PC-9 (cell line): ENCODE measurements around the gene GOLGA6C. TPM values are rescaled to one million over a fixed set of nuclear protein-coding genes. Genes with fewer than 3 reads are reported as not detected.
"Not testable (repeated sequence)": the region's sequence is repeated elsewhere in the genome, so short reads cannot be mapped to it uniquely, and the experiment has no call there.

Source experiments
- BruUV-seq: library from RNA; stranded (reverse); fragments of 400-500 nt; replicated peaks from 2 replicates; lab custom pipeline; 2021; lab: Mats Ljungman, UMichigan
- CTCF ChIA-PET: fragments of 300-600 bp; sonication (Branson Sonifier 250); formaldehyde crosslinking; loops from one replicate; lab custom pipeline; 2022; ENCODE audit warnings: antibody characterized with exemption; lab: Charles Lee
- POLR2A ChIA-PET: fragments of 300-600 bp; sonication (Branson Sonifier 250); formaldehyde crosslinking; loops from one replicate; lab custom pipeline; 2022; ENCODE audit warnings: antibody characterized with exemption; ENCODE audit not compliant: unreplicated experiment; lab: Charles Lee
- DNase-seq, 2 experiments: peaks; one replicate each; pipeline versions ENCODE4 v3.0.0 to v3.0.0-alpha.2; 2015 to 2022; ENCODE audit warnings: mixed read lengths in 1 of 2
- H2AFZ ChIP-seq: fragments of 200-600 bp; sonication (generic); 2 replicates; pipeline ENCODE4 v1.8.1; 2017; ENCODE audit warnings: antibody characterized with exemption
- H3F3A ChIP-seq: fragments of 200-600 bp; sonication (generic); 2 replicates; pipeline ENCODE4 v1.8.1; 2017; ENCODE audit warnings: antibody characterized with exemption, mild to moderate bottlenecking, low read depth; ENCODE audit not compliant: insufficient read depth
- H3K27ac ChIP-seq: fragments of 200-600 bp; sonication (generic); 2 replicates; pipeline ENCODE4 v1.6.1; 2016; ENCODE audit warnings: mixed run types
- H3K27me3 ChIP-seq: fragments of 200-600 bp; sonication (generic); 2 replicates; pipeline ENCODE4 v1.6.1; 2016; ENCODE audit warnings: low read depth, mixed run types; ENCODE audit not compliant: insufficient read depth
- H3K36me3 ChIP-seq: fragments of 200-600 bp; sonication (generic); 2 replicates; pipeline ENCODE4 v1.6.1; 2016; ENCODE audit warnings: low read depth, mixed run types
- H3K4me1 ChIP-seq: fragments of 200-600 bp; sonication (generic); replicated peaks from 2 replicates; pipeline ENCODE4 v1.6.1; 2016; ENCODE audit warnings: mixed run types; ENCODE audit not compliant: insufficient read depth
- H3K4me2 ChIP-seq: fragments of 200-600 bp; sonication (generic); 2 replicates; pipeline ENCODE4 v1.6.1; 2017; ENCODE audit warnings: mixed run types
- H3K4me3 ChIP-seq: fragments of 200-600 bp; sonication (generic); 2 replicates; pipeline ENCODE4 v1.6.1; 2016; ENCODE audit warnings: mixed run types
- H3K79me2 ChIP-seq: fragments of 200-600 bp; sonication (generic); 2 replicates; pipeline ENCODE4 v1.6.1; 2017; ENCODE audit warnings: low read depth, mixed run types
- H3K9me2 ChIP-seq: fragments of 200-600 bp; sonication (generic); 2 replicates; pipeline ENCODE4 v1.8.1; 2017; ENCODE audit warnings: mild to moderate bottlenecking; ENCODE audit not compliant: insufficient read depth
- H3K9me3 ChIP-seq: fragments of 200-600 bp; sonication (generic); 2 replicates; pipeline ENCODE4 v1.8.1; 2016; ENCODE audit warnings: low read depth; ENCODE audit not compliant: insufficient read depth
- H4K20me1 ChIP-seq: fragments of 200-600 bp; sonication (generic); 2 replicates; pipeline ENCODE4 v1.8.1; 2017; ENCODE audit not compliant: insufficient read depth
- EZH2 ChIP-seq: fragments of 200-600 bp; sonication (generic); IDR thresholded peaks from 2 replicates; pipeline ENCODE4 v1.8.0; 2017; ENCODE audit warnings: antibody characterized with exemption, low read depth
- intact Hi-C: fragments of 100-400 bp; cut with micrococcal nuclease; formaldehyde crosslinking; loops from one replicate; pipeline ENCODE4 v1.10.0; 2022; ENCODE audit not compliant: unreplicated experiment
- total RNA-seq: library from RNA; stranded (reverse); gene quantifications from 2 replicates; pipeline ENCODE4 v1.2.3, GENCODE V29; 2021
- TF ChIP-seq, protein P1 (sequence below): fragments of 200-600 bp; sonication (generic); conservative IDR thresholded peaks from 2 replicates; pipeline ENCODE4 v1.6.1; 2017; ENCODE audit warnings: mixed run types, antibody characterized with exemption, mild to moderate bottlenecking, moderate library complexity

The GOLGA6C gene
- total RNA-seq, 1 experiment from 2014 or later, result not detected

DNA sequence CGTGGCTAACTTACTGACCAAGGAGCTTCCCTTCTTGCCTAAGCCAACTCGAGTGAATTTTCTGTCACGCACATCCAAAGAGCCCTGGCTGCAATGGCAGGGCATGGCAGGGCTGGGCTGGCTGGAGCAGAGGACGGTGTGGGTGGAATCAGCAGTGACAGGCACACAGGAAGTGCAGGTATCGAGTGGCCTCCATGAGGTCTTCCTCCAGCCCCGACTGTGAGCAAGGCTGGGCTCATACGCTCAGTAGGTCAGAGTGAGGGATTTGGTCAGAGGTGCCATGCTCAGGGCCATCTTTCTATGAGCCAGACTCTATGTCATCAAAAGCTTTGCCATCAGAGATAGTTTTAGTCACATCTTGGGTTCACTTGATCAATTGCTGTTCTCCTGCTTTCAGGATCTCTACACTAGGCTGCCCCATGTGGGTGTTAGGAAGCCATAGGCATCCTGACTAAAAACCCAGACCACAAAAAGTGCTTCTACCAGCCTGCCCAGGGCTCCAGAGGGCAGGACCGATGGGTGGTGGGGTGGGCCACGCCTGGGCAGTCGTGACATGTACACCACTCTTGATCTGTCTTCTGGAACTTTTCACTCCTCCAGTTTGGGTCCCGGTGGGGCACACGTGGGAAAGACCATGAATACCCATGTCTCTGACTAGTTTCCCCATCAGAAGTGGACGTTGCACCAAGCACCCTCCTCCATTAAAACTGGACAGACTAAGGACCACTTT is 55.1 kb downstream of the GOLGA6C start:
- Histone ChIP-seq H3K27me3 (no peaks in the 10 kb centered on the region), H3K9me2 (no peaks in the 10 kb centered on the region; the same call in 1 of the 2 replicates), H3K4me2 (no peak overlapping the region), H3K36me3 (no peaks in the 10 kb centered on the region), H4K20me1 (no peaks in the 10 kb centered on the region), H3K4me3 (no peak overlapping the region), H3K27ac (no peak overlapping the region), H3F3A (no peaks in the 10 kb centered on the region), H3K79me2 (no peaks in the 10 kb centered on the region), H3K4me1 (no peaks in the 10 kb centered on the region), H2AFZ (no peak overlapping the region), H3K9me3 (no peaks in the 10 kb centered on the region)
- CTCF ChIA-PET, result no interaction called here
- no peak for DNase-seq
- intact Hi-C loops, result no loop called here
- no peak for TF ChIP-seq EZH2
- TF ChIP-seq, protein P1, sequence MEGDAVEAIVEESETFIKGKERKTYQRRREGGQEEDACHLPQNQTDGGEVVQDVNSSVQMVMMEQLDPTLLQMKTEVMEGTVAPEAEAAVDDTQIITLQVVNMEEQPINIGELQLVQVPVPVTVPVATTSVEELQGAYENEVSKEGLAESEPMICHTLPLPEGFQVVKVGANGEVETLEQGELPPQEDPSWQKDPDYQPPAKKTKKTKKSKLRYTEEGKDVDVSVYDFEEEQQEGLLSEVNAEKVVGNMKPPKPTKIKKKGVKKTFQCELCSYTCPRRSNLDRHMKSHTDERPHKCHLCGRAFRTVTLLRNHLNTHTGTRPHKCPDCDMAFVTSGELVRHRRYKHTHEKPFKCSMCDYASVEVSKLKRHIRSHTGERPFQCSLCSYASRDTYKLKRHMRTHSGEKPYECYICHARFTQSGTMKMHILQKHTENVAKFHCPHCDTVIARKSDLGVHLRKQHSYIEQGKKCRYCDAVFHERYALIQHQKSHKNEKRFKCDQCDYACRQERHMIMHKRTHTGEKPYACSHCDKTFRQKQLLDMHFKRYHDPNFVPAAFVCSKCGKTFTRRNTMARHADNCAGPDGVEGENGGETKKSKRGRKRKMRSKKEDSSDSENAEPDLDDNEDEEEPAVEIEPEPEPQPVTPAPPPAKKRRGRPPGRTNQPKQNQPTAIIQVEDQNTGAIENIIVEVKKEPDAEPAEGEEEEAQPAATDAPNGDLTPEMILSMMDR, result no peak
- POLR2A ChIA-PET, result no interaction called here
- BruUV-seq, result no TSS peak

DNA sequence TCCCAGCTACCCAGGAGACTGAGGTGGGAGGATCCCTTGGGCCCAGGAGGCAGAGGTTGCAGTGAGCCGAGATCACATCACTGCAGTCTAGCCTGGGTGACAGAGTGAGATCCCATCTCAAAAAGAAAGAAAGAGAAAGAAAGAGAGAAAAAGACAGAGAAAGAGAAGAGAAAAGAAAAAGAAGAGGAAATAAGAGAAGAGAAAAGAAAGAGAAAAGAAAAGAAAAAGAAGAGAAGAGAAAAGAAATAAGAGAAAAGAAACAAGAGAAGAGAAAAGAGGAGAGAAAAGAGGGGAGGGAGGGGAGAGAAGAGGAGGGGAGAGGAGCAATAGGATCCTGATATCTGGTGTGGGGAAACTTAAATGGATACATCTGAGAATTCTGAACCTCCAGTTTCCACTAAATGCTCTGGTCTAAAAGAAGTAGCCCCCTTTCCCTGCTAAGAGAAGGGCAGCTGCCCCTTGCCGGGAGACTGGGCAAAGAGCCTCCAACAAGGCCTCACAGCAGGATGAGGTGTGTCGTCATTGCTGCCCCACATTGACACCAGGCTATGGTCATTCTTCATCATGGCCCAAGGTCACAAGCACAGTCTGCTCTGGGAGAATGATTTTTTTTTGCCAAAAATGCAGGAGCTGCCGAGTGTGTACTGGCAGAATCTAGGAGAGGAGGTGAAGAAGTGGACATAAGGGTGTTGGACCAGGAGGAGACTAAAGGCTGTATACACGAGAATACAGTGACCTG is 56.6 kb downstream of the GOLGA6C start:
- Histone ChIP-seq H4K20me1 (no peaks in the 10 kb centered on the region), H3K9me3 (no peaks in the 10 kb centered on the region), H3K27me3 (no peaks in the 10 kb centered on the region), H3K4me1 (no peaks in the 10 kb centered on the region), H3K79me2 (no peaks in the 10 kb centered on the region), H3K36me3 (no peaks in the 10 kb centered on the region), H3K27ac (no peak overlapping the region), H3K4me2 (no peak overlapping the region), H2AFZ (no peak overlapping the region), H3K9me2 (no peaks in the 10 kb centered on the region; the same call in 1 of the 2 replicates), H3F3A (no peaks in the 10 kb centered on the region), H3K4me3 (no peak overlapping the region)
- DNase-seq, result no peak
- ChIA-PET CTCF (no interaction called here), POLR2A (no interaction called here)
- TF ChIP-seq, protein P1, result no peak
- no peak for TF ChIP-seq EZH2
- intact Hi-C loops, result no loop called here
- no TSS peak for BruUV-seq

DNA sequence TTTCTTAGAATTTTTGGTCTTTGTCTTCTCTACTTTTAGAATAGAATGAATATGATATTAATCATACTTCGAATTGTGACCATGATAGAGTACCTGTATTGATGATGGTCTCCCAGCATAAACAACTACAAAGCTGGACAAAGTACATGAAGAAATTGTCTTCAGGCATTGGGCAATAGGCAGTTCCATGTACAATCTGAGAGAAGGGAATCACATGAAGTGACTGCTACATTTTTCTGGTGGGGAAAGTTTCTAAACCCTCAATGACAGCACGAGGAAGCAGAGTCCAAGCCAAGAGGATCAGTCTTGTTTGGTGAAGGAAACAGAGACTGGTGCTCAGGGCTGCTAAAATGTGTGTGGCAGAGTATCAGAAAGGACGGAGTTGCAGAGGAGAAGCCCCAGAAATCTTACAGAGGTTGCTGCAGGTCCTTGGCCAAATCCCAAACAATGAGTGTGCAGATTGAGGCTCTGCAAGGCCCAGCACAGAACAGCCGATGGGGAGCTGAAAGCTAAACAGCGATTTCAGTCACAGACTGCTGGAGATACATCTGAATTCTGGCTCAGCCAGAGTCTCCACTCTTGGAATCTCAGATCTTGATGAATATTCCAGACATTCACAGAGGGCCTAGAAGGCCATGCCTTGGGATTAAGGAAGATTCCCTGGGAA is 61.2 kb downstream of the GOLGA6C start:
- BruUV-seq, H3K79me2 ChIP-seq, H3K9me2 ChIP-seq, H3K27ac ChIP-seq, DNase-seq, H3K27me3 ChIP-seq, H3K36me3 ChIP-seq, H3K9me3 ChIP-seq, H3K4me2 ChIP-seq, POLR2A ChIA-PET, H3K4me3 ChIP-seq, H3F3A ChIP-seq, intact Hi-C loops, H3K4me1 ChIP-seq, H4K20me1 ChIP-seq, H2AFZ ChIP-seq: not testable (repeated sequence)
- CTCF ChIA-PET, result interaction anchor here (0.6 kb wide), 1 partner anchor 485 kb away, joined by 3 read pairs; no protein-coding TSS in a partner anchor

Other genes starting within 250 kb of the GOLGA6C start
- gene PPCDC, start 234.7 kb upstream of the GOLGA6C start, total RNA-seq, result 23.7 and 24.4 TPM in 2 replicates
- 40.8 and 41.3 TPM in 2 replicates for gene C15orf39, start 56.5 kb upstream of the GOLGA6C start, total RNA-seq
- not detected in 2 replicates for gene GOLGA6D, start 24.5 kb downstream of the GOLGA6C start, total RNA-seq
- 132 and 156 TPM in 2 replicates for gene COMMD4, start 77.7 kb downstream of the GOLGA6C start, total RNA-seq
- gene NEIL1, start 88.7 kb downstream of the GOLGA6C start, total RNA-seq, result 21.3 and 27.1 TPM in 2 replicates
- 94.3 and 143 TPM in 2 replicates for gene MAN2C1, start 110.3 kb downstream of the GOLGA6C start, total RNA-seq
- 87.0 and 91.8 TPM in 2 replicates for gene SIN3A, start 193.4 kb downstream of the GOLGA6C start, total RNA-seq